Stimulated activated CD8-positive, alpha-beta memory T cell treated with anti-CD3 and anti-CD28 coated beads, Interleukin-7, amount 100 ng/mL, for 24 hours (primary cell): ENCODE measurements around the gene ARHGAP45.
A peak's percentile ranks its signal among the peaks of the same experiment; 100 is the strongest.
"Not testable (repeated sequence)": the region's sequence is repeated elsewhere in the genome, so short reads cannot be mapped to it uniquely, and the experiment has no call there.

Source experiments
- DNase-seq: peaks from one replicate; pipeline ENCODE4 v3.0.0-alpha.2; 2020; ENCODE audit warnings: low read depth

The ARHGAP45 gene

GRCh38 chr19:1116726-1117581 is 50.0 kb downstream of the ARHGAP45 start:
- no peak for DNase-seq

GRCh38 chr19:1117654-1118053 is 50.7 kb downstream of the ARHGAP45 start:
- no peak for DNase-seq

DNA sequence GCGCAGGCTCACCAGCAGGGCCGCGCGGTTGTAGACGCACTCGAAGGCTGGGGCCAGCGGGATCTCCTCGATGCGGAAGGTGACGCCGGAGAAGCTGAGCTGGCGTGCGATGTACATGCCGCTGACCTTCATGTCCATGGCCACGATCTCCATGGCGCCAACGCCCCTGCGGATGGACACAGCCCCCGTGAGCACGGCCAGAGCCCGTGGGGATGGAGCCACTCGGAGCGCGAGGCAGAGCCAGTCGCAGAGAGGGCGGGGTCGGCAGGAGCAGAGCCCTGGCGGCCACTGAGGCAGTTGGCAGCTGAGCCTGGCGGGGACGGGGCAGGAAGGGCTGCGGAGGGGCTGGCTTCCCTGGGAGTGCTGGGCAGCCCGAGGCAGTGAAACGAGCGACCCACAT is 52.0 kb downstream of the ARHGAP45 start:
- no peak for DNase-seq

GRCh38 chr19:1119475-1120217 is 52.7 kb downstream of the ARHGAP45 start:
- no peak for DNase-seq

GRCh38 chr19:1121395-1121794 is 54.4 kb downstream of the ARHGAP45 start:
- DNase-seq, result no peak

GRCh38 chr19:1122021-1122971 is 55.3 kb downstream of the ARHGAP45 start:
- DNase-seq, result no peak

DNA sequence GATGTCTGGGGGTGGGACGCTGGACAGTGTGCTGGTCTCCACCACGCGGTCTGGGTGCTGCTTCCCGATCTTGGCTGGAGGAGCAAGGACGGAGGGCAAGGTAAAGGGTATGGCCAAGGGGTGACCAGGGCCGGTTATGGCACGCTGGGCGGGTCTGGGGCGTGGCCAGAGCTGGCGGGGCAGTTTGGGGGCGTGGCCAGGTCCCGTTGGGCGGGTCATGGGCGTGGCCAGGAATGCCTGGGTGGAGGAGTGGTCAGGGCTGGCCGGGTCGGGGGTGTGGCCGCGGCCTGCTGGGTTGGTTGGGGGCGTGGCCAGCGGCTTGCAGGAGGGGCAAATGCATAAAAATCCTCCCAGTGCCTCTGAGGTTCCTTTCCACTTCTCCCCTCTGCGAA is 56.0 kb downstream of the ARHGAP45 start:
- peak; percentile 48 for DNase-seq

- DNase-seq, result no peak
These were observed 56.4 kb downstream of the ARHGAP45 start for GRCh38 chr19:1123381-1123780.

DNA sequence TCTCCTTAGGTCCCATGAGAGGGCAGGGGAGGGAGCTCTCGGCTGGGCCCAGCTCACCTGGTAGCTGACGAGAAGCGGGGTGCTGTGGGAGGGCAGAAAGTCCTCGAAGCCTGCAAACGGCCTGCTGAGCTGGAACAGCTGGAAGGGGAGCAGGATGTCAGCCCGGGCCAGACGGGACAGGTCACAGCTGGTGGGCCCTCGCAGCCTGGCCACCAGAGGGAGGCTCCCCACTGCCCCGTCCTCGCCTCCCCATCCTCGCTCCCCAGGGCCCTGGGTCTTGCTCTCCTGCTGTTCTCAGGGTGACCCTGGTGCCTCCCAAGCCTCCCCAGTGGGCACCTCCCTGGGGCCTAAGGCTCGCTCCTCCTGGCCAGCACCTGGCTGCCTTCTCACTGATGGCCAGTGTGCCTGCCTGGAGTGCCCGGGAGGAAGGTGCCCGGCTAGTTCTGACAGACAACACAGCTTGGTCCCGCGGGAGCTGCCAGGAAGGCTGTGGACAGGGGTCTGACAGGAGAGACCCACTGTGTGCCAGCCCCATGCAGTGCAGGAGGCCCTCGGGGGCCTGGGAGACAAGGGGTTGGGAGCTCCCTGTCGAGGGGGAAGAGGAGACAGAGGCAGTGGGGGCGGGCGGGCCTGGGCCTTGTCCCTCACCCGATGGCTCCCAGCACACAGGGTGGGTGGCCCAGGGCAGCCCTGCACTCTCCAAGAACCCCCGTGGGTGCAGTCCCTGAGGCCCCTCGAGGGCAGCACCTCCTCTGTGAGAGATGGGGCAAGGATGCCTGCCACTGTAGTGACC is 57.1 kb downstream of the ARHGAP45 start:
- DNase-seq, result no peak

DNA sequence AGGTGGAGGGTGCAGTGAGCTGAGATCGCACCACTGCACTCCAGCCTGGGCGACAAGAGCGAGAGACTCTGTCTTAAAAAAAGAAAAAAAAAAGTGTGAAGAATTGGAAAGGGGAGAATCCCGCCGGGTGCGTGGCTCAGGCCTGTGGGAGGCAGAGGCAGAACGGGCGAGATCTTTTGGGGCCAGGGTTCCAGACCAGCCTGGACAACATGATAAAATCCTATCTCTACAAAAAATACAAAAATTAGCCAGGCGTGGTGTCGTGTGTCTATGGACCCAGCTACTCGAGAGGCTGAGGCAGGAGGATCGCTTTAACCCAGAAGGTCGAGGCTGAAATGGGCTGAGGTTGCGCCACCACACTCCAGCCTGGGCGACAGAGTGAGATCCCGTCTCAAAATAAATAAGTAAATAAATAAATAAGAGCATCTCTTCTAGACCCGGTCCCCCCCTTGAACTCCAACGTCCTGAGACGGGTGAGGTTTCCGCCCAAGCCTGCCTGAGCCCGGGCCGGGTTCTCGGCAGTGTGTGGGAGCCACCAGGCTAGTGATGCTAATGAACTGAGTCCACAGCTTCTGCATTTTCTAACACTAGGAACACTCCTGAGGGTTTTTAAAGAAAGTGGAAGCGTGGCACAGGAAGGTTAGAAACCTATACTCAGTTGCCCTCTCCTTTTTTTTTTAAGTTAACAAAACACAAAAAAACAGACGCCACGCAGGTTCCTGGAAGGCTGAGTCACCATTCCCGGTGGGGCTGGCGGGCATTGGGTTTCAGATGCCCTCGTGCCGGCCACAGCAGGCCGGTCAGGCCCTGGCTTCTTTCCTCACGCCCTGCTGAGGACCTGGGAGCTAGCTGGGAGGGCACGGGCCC is 58.9 kb downstream of the ARHGAP45 start:
- DNase-seq, result no peak

DNA sequence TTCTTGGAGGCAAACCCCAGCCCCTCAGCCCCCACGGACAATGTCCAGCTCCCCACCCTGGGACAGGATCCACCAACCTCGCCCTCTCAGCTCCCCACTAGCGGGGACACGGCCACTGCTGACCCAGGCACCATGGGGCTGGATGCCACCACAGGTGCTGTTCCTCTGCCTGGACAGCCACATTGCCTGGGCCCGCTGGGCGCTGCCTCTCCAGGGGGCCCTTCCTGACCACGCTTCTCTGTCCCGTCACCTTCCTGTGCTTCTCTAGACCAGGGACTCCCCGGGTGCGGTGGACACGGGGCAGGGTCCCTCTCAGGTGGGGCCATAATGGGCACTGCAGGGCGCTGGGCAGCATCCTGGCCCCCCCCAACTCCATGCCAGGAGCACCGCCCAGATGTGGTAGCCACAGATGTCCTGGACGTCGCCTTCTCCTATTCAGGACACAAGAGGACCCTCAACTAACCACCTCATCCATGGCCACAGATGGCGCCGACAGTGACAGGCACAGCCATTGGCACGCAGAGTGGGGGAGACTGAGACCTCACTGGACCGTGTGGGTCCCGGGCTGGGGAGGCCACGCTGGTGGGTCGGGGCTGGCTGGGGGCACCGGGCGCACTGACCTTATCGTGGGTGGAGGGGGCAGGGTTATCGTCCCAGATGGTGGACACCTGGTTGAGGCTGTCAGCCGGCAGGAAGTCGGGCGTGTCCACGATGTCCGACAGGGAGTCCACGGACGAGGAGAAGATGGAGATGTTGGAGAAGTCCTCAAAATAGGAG is 60.2 kb downstream of the ARHGAP45 start:
- no peak for DNase-seq

- DNase-seq, result no peak
These were observed 61.1 kb downstream of the ARHGAP45 start for GRCh38 chr19:1128106-1128505.

DNA sequence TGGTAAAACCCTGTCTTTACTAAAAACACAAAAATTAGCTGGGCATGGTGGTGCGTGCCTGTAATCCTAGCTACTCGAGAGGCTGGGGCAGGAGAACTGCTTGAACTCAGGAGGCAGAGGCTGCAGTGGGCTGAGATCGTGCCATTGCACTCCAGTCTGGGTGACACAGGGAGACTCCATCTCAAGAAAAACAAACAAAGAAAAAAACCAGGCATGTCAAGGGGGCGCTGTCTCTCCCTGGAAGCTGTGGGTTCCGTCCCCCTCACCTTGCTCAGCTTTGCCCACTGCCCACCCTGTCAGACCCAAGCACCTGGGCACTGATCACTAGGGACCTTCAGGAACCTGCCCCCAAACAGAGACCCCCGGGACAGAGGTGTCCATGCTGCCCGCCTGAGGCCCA is 62.1 kb downstream of the ARHGAP45 start:
- not testable (repeated sequence) for DNase-seq

DNA sequence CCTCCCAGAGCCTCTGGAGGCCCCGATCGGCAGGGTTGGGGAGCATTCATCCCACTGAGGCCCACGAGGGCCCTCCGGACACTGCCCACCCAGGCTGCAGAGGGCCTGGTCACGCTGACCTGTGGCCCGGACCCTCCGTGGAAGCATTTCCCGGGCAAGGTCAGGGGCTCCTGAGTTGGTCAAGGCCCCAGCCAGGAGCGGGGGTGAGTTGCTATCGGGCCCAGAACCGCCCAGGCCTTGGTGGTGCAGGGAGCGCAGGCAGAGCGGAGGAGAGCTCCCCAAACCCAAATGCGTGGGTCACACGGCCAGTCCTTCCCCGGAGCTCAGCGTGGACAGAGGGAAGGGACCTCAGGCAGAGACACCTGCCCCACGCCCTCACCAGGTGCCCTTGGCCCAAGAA is 62.6 kb downstream of the ARHGAP45 start:
- no peak for DNase-seq

GRCh38 chr19:1130771-1131717 is 64.1 kb downstream of the ARHGAP45 start:
- DNase-seq, result no peak

GRCh38 chr19:1131718-1132551 is 65.0 kb downstream of the ARHGAP45 start:
- DNase-seq, result peak; percentile 72

GRCh38 chr19:1132552-1133383 is 65.8 kb downstream of the ARHGAP45 start:
- no peak for DNase-seq
